22Rv1 (cell line): Measurements from ENCODE around the gene IP6K3.

Experiments
- CTCF ChIP-seq: fragments of 450-650 bp; IDR thresholded peaks from 2 replicates; pipeline ENCODE4 v1.5.1; 2017; ENCODE audit warnings: mild to moderate bottlenecking
- ZFX ChIP-seq: fragments of 450-650 bp; IDR thresholded peaks from 2 replicates; pipeline ENCODE4 v1.6.1; 2017; ENCODE audit warnings: antibody characterized with exemption, borderline replicate concordance

- TF ChIP-seq CTCF = no peak
- TF ChIP-seq ZFX = no peak
Observed at GRCh38 chr6:33778444-33779121, 31.9 kb upstream of the IP6K3 start.
